Subcutaneous adipose tissue (tissue), 4 donors: ENCODE results near the gene ANXA8L1. TPM values are rescaled to one million over a fixed set of nuclear protein-coding genes. Genes with fewer than 3 reads are reported as not detected.
"Not testable (repeated sequence)": the region's sequence is repeated elsewhere in the genome, so short reads cannot be mapped to it uniquely, and the experiment has no call there.

Experiments
- CTCF ChIP-seq: fragments of 450-650 bp; IDR thresholded peaks from one replicate; pipeline ENCODE4 v1.5.1; 2016; ENCODE audit warnings: low read depth, mild to moderate bottlenecking, control low read depth, antibody characterized with exemption, moderate library complexity
- total RNA-seq, 4 donors: library from RNA; depleted of rRNA; stranded (reverse); fragments of >200 nt; gene quantifications; one replicate each; pipeline ENCODE4 v1.1.0, GENCODE V29; 2016

The ANXA8L1 gene
- total RNA-seq = 1 to 10 TPM in 1 of 4 donors, not detected in 3; 2.8 TPM

GRCh38 chr10:46375406-46375805, at the start of gene ANXA8L1:
Gene ANXA8L1, plus strand, starts transcription at chr10:46375776. Its CDS starts 76 bp downstream, at chr10:46375852.
- TF ChIP-seq CTCF = not testable (repeated sequence)

- TF ChIP-seq CTCF = no peak
These were observed 49.5 kb upstream of the ANXA8L1 start for GRCh38 chr10:46326066-46326465.

GRCh38 chr10:46326971-46327370, 48.6 kb upstream of the ANXA8L1 start:
- TF ChIP-seq CTCF = no peak

GRCh38 chr10:46327685-46328084, 47.9 kb upstream of the ANXA8L1 start:
- no peak for TF ChIP-seq CTCF

GRCh38 chr10:46328853-46329689, 46.5 kb upstream of the ANXA8L1 start:
- no peak for TF ChIP-seq CTCF

GRCh38 chr10:46329690-46330016, 45.9 kb upstream of the ANXA8L1 start:
- TF ChIP-seq CTCF = no peak

GRCh38 chr10:46330894-46331293, 44.7 kb upstream of the ANXA8L1 start:
- TF ChIP-seq CTCF = no peak

Other genes starting within 250 kb of the ANXA8L1 start
- gene ANTXRL, start 88.8 kb upstream of the ANXA8L1 start, total RNA-seq = not detected
- under 1 TPM in 1 of 4 donors, not detected in 3; 0.38 TPM for gene NPY4R, start 90.2 kb downstream of the ANXA8L1 start, total RNA-seq
- gene GPRIN2, start 180.9 kb downstream of the ANXA8L1 start, total RNA-seq = not detected
- 1 to 10 TPM; 1.2 to 7.9 (median 3.5) TPM for gene SYT15, start 203.4 kb downstream of the ANXA8L1 start, total RNA-seq